HG03060 (cell line): ENCODE measurements around the gene SRF.

Experiments
- ATAC-seq: cut with Tn5 transposase; IDR thresholded peaks from one replicate; pipeline ENCODE4 v1.9.1; 2021; ENCODE audit warnings: low read depth, moderate number of reproducible peaks; ENCODE audit not compliant: unreplicated experiment

Gene SRF

GRCh38 chr6:43146709-43147688, 24.1 kb upstream of the SRF start:
- no peak for ATAC-seq

GRCh38 chr6:43147691-43148477, 23.2 kb upstream of the SRF start:
- ATAC-seq: no peak

- no peak for ATAC-seq
Measured at GRCh38 chr6:43149265-43149664, 21.8 kb upstream of the SRF start.

- ATAC-seq: no peak
Measured at GRCh38 chr6:43150051-43150751, 20.9 kb upstream of the SRF start.

- ATAC-seq: no peak
Measured at GRCh38 chr6:43159599-43159998, 11.5 kb upstream of the SRF start.

- ATAC-seq: no peak
Measured at GRCh38 chr6:43163899-43164298, 7.2 kb upstream of the SRF start.

- ATAC-seq: no peak
Measured at GRCh38 chr6:43170417-43170930, 595 bp upstream of the SRF start.

- ATAC-seq: no peak
Measured at GRCh38 chr6:43171707-43172103, 636 bp downstream of the SRF start.

- ATAC-seq: no peak
Measured at GRCh38 chr6:43172104-43173007, 1.3 kb downstream of the SRF start.

- no peak for ATAC-seq
Measured at GRCh38 chr6:43173591-43174262, 2.7 kb downstream of the SRF start.

GRCh38 chr6:43174263-43175112, 3.4 kb downstream of the SRF start:
- ATAC-seq: peak; percentile 52

- no peak for ATAC-seq
Measured at GRCh38 chr6:43175676-43176422, 4.8 kb downstream of the SRF start.

GRCh38 chr6:43176423-43176786, 5.3 kb downstream of the SRF start:
- ATAC-seq: no peak

- no peak for ATAC-seq
Measured at GRCh38 chr6:43178150-43178549, 7.1 kb downstream of the SRF start.

- ATAC-seq: no peak
Measured at GRCh38 chr6:43178951-43179830, 8.1 kb downstream of the SRF start.

- no peak for ATAC-seq
Measured at GRCh38 chr6:43180058-43180457, 9.0 kb downstream of the SRF start.

- ATAC-seq: no peak
Measured at GRCh38 chr6:43180985-43181384, 9.9 kb downstream of the SRF start.
